ENCODE results near the gene CA12.
A peak's percentile ranks its signal among the peaks of the same experiment; 100 is the strongest.
"Not testable (repeated sequence)": the region's sequence is repeated elsewhere in the genome, so short reads cannot be mapped to it uniquely, and the experiment has no call there.

The CA12 gene

DNA sequence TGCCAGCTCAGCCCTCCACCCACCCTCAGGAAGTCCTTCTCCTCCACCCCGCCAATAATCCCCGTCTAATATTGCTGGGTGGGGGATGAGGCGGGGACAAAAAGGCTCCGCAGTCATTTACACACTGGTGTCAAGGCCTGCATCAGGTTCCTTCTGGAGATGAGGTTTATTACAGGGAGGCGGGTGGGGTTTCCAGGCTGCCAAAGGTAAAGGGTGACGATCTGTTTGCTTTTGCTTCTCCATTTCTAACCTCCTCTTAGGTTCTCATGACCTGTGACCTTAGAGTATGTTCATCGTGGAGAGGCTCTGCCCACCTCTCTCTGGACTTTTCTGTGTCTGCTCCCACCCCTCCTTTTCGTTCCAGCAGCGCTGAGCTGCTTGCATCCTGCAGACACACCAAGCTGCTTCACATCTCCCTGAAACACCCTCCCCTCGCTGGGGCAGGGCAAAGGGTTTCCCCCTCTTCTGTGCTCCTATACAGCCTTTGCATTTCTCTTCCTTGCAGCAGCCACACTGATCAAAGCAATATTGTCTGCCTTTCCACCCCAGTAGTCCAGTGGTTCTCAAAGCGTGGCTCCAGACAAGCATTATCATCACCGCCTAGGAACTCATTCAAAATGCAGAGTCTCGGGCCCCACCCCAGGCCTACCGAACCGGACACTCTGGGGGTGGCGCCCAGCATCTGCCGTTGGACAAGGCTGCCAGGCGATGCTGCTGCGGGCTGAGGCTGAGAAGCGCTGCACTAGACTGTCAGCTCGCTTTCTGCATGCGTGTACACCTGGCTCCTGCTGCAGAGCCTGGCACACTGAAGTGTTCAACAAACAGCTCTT lies 26.6 kb downstream of the CA12 start:
- DNase-seq = no peak

DNA sequence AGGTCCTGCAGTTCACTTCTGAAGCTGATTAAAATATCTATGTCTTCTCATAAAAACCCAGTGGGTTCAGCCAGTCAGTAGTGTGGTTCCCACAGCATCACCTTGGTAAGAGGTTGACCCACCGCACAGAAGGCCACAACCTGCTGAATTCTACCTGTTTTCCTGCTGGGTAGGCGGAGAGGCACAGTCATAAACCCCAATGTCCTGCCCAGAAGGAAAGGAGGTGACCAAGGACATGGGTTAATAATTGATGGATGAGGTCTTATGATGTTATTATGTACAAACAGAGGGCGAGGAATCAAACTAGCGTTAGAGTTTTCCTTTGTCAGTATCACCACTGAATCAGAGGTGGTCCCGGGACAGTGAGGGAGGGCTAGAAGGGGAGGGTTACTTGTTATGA lies 27.8 kb downstream of the CA12 start:
- DNase-seq = no peak

GRCh38 chr15:63353261-63353660 lies 28.4 kb downstream of the CA12 start:
- DNase-seq = no peak

DNA sequence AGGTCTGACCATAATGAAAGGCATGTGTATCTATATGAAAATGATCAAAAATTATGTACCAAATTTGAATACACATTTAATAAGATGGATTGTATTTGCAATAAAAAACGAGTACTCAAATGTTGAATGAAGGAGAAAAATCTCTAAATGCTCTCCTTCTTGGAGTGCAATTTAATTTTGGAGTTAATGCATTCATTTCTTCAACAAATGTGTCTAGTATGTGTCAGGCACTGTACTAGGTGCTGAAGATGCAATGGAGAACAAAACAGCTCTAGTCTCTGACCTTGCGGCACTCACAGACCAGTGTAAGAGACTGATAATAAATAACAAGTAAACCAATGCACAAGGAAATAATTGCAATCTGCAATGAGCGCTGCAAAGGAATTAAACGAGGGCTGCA lies 28.8 kb downstream of the CA12 start:
- DNase-seq = no peak

DNA sequence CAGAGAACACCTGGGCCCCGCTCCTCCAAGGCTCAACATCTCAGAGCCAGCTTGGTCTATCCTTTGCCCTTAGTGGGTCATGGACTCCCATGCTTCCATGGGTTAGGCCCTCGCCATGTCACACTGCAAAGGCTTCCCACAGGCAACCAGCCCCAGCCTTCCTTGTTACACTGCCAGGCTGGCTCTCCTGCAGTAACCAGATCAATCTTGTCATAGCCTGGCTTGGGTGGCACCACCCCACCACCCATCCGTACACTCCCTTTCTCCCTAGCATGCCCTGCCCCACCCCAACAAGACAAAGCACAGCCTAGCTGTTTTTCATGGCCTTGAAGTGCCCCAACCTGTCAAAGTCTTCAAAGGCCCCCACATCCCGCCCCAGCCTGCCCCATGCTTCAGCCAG lies 30.5 kb downstream of the CA12 start:
- no peak for DNase-seq

GRCh38 chr15:63350178-63350621 lies 31.4 kb downstream of the CA12 start:
- no peak for DNase-seq

GRCh38 chr15:63349621-63350020 lies 32.0 kb downstream of the CA12 start:
- no peak for DNase-seq

DNA sequence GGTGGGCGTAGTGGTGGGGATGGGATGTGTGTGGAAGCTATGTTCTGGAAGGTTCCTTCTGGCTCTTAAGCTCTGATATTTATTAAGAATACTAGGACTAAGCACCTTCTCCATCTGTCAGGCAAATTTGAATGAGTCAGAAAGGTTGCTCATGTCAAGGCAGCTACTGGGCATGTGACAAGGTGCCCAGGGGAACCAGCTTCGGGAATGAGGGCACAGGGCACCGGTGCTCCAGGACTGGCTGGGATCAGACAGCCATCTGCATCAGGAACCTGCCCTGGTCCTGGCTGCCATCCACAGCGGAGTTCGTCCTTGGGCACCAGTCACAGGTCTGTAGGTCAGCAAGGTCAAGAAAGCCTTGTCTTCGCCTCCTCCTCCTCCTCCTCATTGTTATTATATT lies 32.5 kb downstream of the CA12 start:
- DNase-seq = no peak

DNA sequence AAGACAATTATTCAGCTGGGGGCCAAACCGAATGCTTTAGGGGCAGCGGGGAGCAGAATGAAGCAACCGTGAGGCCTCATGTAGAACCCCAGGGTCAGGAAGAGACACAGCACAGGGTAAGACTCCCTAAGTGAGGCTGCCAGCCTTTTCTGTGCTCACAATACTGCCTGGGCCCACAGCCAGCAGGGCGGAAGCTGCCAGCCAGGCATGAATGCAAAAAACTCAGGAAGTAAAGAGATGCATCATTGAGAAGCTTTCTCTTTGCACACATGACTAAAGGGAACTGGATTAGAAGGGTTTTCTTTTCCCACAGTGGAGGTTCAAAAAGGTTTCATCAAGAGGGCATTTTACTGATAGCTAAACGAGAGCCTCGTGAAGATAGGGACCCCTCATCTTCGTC lies 33.3 kb downstream of the CA12 start:
- peak; percentile 76 for DNase-seq

GRCh38 chr15:63347074-63347857 lies 34.4 kb downstream of the CA12 start:
- no peak for DNase-seq

DNA sequence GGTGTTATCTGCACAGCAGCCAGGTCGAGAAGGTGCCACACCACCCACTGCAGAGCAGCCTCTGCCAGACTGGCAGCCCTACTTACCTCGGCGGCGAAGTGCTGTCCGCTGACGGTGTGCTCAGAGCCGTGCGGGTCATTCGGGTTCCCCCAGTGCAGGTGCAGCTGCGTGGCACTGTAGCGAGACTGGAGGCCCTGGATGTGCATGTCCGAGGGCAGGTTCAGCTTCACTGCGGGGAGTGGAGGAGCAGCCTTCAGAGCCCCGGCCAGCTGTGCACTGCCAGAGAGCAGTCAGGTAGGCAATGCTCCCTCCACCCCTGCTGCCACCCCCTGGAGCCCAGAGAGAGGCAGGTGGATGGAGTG lies 36.3 kb downstream of the CA12 start:
- DNase-seq = no peak

- DNase-seq = no peak
Observed at GRCh38 chr15:63344731-63345390, 36.8 kb downstream of the CA12 start.

DNA sequence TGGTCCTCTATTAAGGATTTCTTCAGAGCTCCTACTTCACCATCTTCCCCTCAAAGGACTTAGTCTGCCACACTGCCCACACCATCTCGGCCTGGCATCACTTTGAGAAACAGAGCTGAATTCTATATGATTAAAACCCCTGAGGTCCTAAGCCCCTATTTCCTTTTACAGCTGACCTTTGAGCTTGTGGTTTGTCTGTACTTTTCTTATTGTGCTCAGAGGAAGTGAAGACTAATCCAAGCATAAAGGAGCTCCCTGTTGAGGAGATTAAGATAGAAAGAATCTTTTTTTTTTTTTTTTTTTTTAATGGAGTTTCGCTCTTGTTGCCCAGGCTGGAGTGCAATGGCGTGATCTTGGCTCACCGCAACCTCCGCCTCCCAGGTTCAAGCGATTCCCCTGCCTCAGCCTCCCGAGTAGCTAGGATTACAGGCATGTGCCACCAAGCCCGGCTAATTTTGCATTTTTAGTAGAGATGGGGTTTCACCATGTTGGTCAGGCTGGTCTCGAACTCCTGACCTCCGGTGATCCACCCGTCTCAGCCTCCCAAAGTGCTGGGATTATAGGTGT lies 38.6 kb downstream of the CA12 start:
- not testable (repeated sequence) for DNase-seq

DNA sequence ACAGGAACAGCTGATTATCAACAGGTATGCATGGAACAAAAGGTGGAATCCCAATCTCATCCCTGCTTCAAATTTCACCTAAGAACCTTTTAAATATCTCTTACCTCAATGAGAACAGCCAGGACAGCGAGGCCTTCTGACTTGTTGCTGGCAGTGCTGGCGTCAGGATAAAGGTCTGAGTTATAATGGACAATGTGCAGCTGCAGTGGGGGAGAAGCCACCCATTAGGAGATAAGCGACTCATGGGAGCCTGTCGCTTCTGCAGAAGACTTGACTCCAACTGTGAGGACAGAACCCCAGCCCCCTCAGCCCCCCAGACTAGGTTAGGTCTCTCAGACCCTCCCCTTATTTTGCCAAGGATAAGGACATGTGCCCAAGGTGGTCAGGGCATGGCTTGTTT lies 39.7 kb downstream of the CA12 start:
- DNase-seq = no peak

GRCh38 chr15:63340878-63341277 lies 40.8 kb downstream of the CA12 start:
- DNase-seq = no peak

DNA sequence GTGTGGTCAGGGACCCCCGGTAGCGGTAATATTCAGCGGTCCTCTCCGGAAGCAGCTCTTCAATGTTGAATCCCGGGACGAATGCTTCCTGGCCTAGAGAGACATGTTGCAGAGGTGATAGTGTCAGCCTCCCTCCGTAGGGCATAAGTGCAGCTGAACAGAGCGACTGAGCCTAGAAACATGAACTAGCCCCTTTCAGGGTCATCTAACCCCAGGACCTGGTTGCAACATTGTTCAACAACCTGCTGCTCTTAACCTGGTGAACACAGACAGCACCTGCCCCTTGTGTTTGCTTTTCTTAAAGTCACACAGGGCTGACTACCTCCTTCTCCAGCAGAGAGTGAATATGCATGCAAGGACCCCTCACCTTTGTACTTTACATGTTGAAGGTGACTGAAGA lies 41.3 kb downstream of the CA12 start:
- DNase-seq = no peak

DNA sequence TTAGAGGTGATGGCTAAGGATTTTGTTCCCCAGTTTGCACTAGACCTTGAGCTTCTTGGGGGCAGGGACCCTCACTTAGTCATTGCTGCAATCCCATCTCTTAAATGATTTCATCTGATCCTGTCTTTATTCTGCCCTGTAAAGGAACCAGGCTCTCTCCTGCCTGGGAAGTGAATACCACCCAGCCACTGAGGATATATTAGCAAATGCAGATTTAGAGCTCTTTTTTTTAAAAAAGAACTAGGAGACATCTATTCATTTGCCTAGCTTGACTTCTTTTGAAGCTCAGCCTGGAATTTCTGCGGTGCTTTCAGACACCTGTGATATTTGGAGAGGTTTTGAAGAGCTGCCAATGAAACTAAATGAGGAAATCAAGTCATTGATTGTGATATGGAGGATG lies 41.8 kb downstream of the CA12 start:
- DNase-seq = no peak

DNA sequence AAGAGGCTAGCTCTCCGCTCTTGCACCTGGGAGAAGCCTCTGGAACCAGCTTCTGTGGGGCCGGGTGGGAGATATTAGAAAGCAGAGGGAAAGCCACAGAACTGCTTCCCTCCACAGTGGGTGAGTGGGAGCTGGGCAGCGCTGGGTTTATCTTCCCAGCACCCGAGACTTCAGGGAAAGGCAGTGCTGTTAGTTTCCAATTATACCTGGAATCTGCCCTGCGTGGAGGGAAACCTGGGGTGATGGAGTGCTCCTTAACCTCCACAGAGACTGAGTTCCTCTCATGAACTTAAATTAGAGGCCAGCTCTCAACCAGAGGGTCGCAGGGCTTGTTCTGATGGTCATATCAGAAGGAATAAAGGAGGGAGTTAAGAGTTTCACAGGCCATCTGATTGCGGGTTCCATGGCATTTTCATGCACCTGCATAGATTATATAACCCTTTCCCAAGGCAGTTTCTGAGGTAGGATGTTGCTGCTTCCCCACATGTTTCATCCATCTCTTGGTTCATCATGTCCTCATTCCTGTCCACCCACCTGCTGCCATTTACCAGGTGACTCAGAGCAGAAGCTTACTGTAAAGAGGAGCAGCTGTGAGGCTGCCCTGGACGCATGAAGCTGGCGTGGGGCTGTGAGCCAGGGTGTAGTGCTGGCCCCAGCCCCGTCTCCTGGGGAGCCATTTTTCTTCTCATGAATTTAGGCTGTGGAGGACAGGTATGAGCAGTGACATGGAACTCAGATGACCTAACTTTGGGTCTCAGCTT lies 42.5 kb downstream of the CA12 start:
- no peak for DNase-seq

DNA sequence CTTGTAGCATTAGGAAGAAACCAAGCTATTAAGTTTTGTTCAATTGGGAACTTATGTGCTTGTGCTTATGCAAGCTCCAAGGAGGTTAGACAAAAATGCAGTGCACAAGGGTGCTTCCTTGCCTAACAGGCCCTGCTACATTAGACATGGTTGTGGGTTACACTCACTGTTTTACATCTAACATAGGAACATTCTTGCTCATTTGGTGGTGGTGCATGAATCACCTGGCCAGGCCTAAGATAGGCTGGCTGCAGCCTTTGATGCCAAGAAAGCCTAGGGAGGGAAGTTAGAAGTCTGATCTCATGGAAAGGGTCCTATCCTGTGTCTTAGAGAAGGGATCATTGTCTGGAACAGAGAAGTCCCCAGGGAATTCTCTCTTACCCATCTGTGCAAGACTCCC lies 43.5 kb downstream of the CA12 start:
- no peak for DNase-seq

DNA sequence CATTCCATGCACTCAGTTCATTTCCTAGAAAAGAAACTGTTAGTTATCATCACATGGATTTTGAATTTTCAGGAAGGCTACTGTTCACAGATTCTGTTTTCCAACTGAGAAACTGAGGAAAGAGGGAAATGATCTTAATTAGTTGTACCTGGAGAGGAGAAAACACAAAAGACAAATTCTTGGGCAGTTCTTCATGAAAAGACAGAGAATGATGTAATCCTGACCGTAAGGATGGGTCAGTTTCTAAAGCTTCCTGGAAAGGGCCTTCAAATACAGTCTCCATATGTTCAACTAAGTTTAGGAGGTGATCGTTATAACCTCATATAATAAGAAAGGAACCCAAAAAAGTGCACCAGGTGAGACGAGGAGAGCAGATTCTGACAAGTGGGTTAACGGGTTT lies 44.6 kb downstream of the CA12 start:
- DNase-seq = no peak

DNA sequence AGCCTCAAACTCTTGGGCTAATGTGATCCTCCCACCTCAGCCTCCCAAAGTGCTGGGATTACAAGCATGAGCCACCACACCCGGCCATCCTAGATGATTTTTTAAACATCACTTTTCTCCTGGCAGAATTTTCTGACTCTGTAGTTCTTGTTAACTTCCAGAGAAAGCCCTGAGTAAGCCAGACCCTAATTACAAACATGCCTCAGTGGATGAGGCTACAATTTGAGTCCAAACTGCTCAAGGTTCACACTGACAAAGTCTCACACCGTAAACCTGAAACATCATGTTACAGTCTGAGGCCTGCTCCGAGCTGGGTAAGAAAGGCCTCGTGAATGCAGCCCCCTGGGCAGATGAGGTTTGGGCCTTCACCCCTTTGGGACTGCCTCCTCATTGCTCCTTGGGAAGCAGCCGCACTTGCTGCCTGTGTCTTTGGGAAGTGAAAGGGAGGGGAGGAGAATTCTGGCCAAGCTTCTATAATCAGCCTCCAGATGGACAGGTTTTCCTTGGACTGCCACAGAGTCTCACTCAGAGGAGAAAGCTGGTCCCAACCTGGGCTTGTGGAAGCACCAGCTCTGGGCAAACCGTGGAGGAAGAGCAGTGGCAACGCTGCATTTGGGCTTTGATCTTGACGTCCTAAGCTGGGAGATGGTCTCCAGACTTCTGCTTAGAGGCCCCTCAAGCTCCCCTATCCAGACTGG lies 46.0 kb downstream of the CA12 start:
- no peak for DNase-seq

DNA sequence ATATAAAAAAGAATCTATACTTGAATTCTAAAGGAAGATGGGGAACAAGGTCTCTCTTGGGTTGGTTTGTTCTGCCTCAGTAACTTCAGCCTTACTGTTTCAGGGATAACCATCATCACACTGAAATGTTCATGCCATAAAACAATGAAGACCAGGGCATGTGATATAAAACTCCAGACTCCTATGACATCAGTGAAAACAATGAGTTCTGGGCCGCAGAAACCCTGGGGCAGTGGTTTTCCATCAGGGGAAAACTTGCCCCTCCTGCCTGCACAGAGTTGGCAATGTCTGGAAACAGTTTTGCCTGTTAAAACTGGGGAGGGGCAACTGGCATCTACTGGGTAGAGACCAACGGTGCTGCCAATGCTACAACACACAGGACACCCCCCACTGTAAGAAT lies 46.8 kb downstream of the CA12 start:
- no peak for DNase-seq

Measured in NCI-H345 (cell line).